ENCODE results near the gene PBX3. TPM values are rescaled to one million over a fixed set of nuclear protein-coding genes. Genes with fewer than 3 reads are reported as not detected.

The PBX3 gene
- total RNA-seq, 6 experiments from 2014 or later: 13.0 to 20.2 (median 15.0) TPM

GRCh38 chr9:125920402-125920801 lies 173.2 kb downstream of the PBX3 start:
- Histone ChIP-seq H3K27me3 (no peaks in the 10 kb centered on the region), H3K9me3 (no peaks in the 10 kb centered on the region), H3K4me3 (no peak overlapping the region), H3K36me3 (no peaks in the 10 kb centered on the region), H3K27ac (no peak overlapping the region), H3K4me1 (no peaks in the 10 kb centered on the region)
- ATAC-seq (no peak), DNase-seq (no peak)
- 80% methylated on average over 2 of the region's 2 CpGs for WGBS (ENCODE audit: insufficient coverage, low coverage, low lambda C conversion rate, missing lambda C conversion rate)
- intact Hi-C loops (cut with DNase I): no loop called here
- no peak for TF ChIP-seq CTCF (IDR thresholded peaks at IDR 0.05)
- no peak for TF ChIP-seq POLR2A (IDR thresholded peaks at IDR 0.05)

GRCh38 chr9:125922854-125923253 lies 175.7 kb downstream of the PBX3 start:
- TF ChIP-seq POLR2A (IDR thresholded peaks at IDR 0.05): no peak
- TF ChIP-seq CTCF (IDR thresholded peaks at IDR 0.05): no peak
- DNase-seq (no peak), ATAC-seq (no peak)
- no peaks in the 10 kb centered on the region for H3K9me3 ChIP-seq
- H3K4me3 ChIP-seq: no peak overlapping the region
- no peak overlapping the region for H3K27ac ChIP-seq
- WGBS (ENCODE audit: insufficient coverage, low coverage, low lambda C conversion rate, missing lambda C conversion rate): 100% methylated on average over 1 of the region's 1 CpG
- intact Hi-C loops (cut with DNase I): no loop called here
- H3K4me1 ChIP-seq: no peaks in the 10 kb centered on the region
- no peaks in the 10 kb centered on the region for H3K27me3 ChIP-seq
- no peaks in the 10 kb centered on the region for H3K36me3 ChIP-seq

GRCh38 chr9:125924351-125924750 lies 177.2 kb downstream of the PBX3 start:
- no peaks in the 10 kb centered on the region for H3K36me3 ChIP-seq
- H3K4me1 ChIP-seq: no peaks in the 10 kb centered on the region
- ATAC-seq (peak in 2 of 4 donors; percentile 49 to 52), DNase-seq (no peak)
- WGBS (ENCODE audit: insufficient coverage, low coverage, low lambda C conversion rate, missing lambda C conversion rate): 47% methylated on average over 4 of the region's 4 CpGs
- TF ChIP-seq CTCF (IDR thresholded peaks at IDR 0.05) (no peak), POLR2A (IDR thresholded peaks at IDR 0.05) (no peak)
- intact Hi-C loops (cut with DNase I): no loop called here
- no peaks in the 10 kb centered on the region for H3K27me3 ChIP-seq
- H3K9me3 ChIP-seq: no peaks in the 10 kb centered on the region
- no peak overlapping the region for H3K4me3 ChIP-seq
- H3K27ac ChIP-seq: no peak overlapping the region

- DNase-seq (no peak), ATAC-seq (no peak)
- H3K27ac ChIP-seq: no peak overlapping the region
- no peaks in the 10 kb centered on the region for H3K4me1 ChIP-seq
- H3K4me3 ChIP-seq: no peak overlapping the region
- TF ChIP-seq POLR2A (IDR thresholded peaks at IDR 0.05) (no peak), CTCF (IDR thresholded peaks at IDR 0.05) (no peak)
- H3K9me3 ChIP-seq: no peaks in the 10 kb centered on the region
- no peaks in the 10 kb centered on the region for H3K36me3 ChIP-seq
- H3K27me3 ChIP-seq: no peaks in the 10 kb centered on the region
- intact Hi-C loops (cut with DNase I): no loop called here
- 94% methylated on average over 1 of the region's 1 CpG for WGBS (ENCODE audit: insufficient coverage, low coverage, low lambda C conversion rate, missing lambda C conversion rate)
Measured at GRCh38 chr9:125926936-125927335, 179.8 kb downstream of the PBX3 start.

- H3K9me3 ChIP-seq: no peaks in the 10 kb centered on the region
- no peaks in the 10 kb centered on the region for H3K36me3 ChIP-seq
- no peak overlapping the region for H3K4me3 ChIP-seq
- no peaks in the 10 kb centered on the region for H3K4me1 ChIP-seq
- intact Hi-C loops (cut with DNase I): no loop called here
- ATAC-seq: no peak
- no peak overlapping the region for H3K27ac ChIP-seq
- TF ChIP-seq POLR2A (IDR thresholded peaks at IDR 0.05) (no peak), CTCF (IDR thresholded peaks at IDR 0.05) (no peak)
- no peaks in the 10 kb centered on the region for H3K27me3 ChIP-seq
- no peak for DNase-seq
- 100% methylated on average over 2 of the region's 2 CpGs for WGBS (ENCODE audit: insufficient coverage, low coverage, low lambda C conversion rate, missing lambda C conversion rate)
Measured at GRCh38 chr9:125929846-125930245, 182.7 kb downstream of the PBX3 start.
